Mesenchymal stem cell (in vitro differentiated cells and primary cell): ENCODE results near the gene FOXD4.
"Not testable (repeated sequence)": the region's sequence is repeated elsewhere in the genome, so short reads cannot be mapped to it uniquely, and the experiment has no call there.

Experiments
- DNase-seq: peaks from one replicate; pipeline ENCODE4 v3.0.0-alpha.2; 2013
- H2AFZ ChIP-seq: one replicate; pipeline ENCODE4 v1.6.1; 2013; ENCODE audit warnings: low read depth, mild to moderate bottlenecking, control low read depth, inconsistent platforms, low read length, moderate library complexity
- H2AK5ac ChIP-seq: 2 replicates; pipeline ENCODE4 v1.6.1; 2013; ENCODE audit warnings: low read length, moderate library complexity, mild to moderate bottlenecking, inconsistent platforms; ENCODE audit not compliant: severe bottlenecking
- H2BK120ac ChIP-seq: one replicate; pipeline ENCODE4 v1.6.1; 2013; ENCODE audit warnings: low read depth, mild to moderate bottlenecking, inconsistent platforms, low read length, moderate library complexity
- H2BK12ac ChIP-seq, 2 experiments: one replicate each; pipeline ENCODE4 v1.6.1; 2013; ENCODE audit warnings: inconsistent platforms in 2 of 2, low read length in 2 of 2, mild to moderate bottlenecking in 2 of 2, moderate library complexity in 2 of 2, control low read depth in 1 of 2
- H2BK15ac ChIP-seq: one replicate; pipeline ENCODE4 v1.6.1; 2013; ENCODE audit warnings: mild to moderate bottlenecking, low read depth, inconsistent platforms; ENCODE audit not compliant: poor library complexity, severe bottlenecking
- H2BK5ac ChIP-seq: 2 replicates; pipeline ENCODE4 v1.6.1; 2013; ENCODE audit warnings: low read depth, mild to moderate bottlenecking, low read length, control low read depth, inconsistent platforms; ENCODE audit not compliant: poor library complexity, severe bottlenecking
- H3K14ac ChIP-seq, 2 experiments: one replicate each; pipeline ENCODE4 v1.6.1; 2013; ENCODE audit warnings: inconsistent platforms in 2 of 2, low read length in 2 of 2, control low read depth in 1 of 2, mild to moderate bottlenecking in 1 of 2, moderate library complexity in 1 of 2
- H3K18ac ChIP-seq, 2 experiments: one replicate each; pipeline ENCODE4 v1.6.1; 2013; ENCODE audit warnings: inconsistent platforms in 2 of 2, low read length in 2 of 2, control low read depth in 1 of 2, low read depth in 1 of 2, mild to moderate bottlenecking in 1 of 2
- H3K23ac ChIP-seq, 2 experiments: one replicate each; pipeline ENCODE4 v1.6.1; 2013; ENCODE audit warnings: inconsistent platforms in 2 of 2, low read length in 2 of 2, mild to moderate bottlenecking in 2 of 2, moderate library complexity in 2 of 2, control low read depth in 1 of 2
- H3K27ac ChIP-seq: 2 replicates; pipeline ENCODE4 v1.5.1; 2013; ENCODE audit warnings: mild to moderate bottlenecking, moderate library complexity, low read length, control low read depth, inconsistent platforms; ENCODE audit not compliant: poor library complexity, severe bottlenecking
- H3K27me3 ChIP-seq, 2 experiments: 2 replicates each; pipeline versions ENCODE4 v1.6.1 to v1.7.0; 2013; ENCODE audit warnings: low read length in 2 of 2, mild to moderate bottlenecking in 2 of 2, moderate library complexity in 2 of 2, control low read depth in 1 of 2, inconsistent platforms in 1 of 2; ENCODE audit not compliant: control insufficient read depth in 1 of 2, insufficient read depth in 1 of 2
- H3K36me3 ChIP-seq, 2 experiments: 2 replicates each; pipeline versions ENCODE4 v1.6.1 to v1.7.0; 2013; ENCODE audit warnings: low read length in 2 of 2, control low read depth in 1 of 2, inconsistent platforms in 1 of 2, low read depth in 1 of 2, mild to moderate bottlenecking in 1 of 2; ENCODE audit not compliant: insufficient read depth in 2 of 2, control insufficient read depth in 1 of 2
- H3K4ac ChIP-seq, 2 experiments: one replicate each; pipeline ENCODE4 v1.6.1; 2013; ENCODE audit warnings: inconsistent platforms in 2 of 2, low read length in 2 of 2, mild to moderate bottlenecking in 2 of 2, moderate library complexity in 2 of 2, control low read depth in 1 of 2, low read depth in 1 of 2
- H3K4me1 ChIP-seq: 2 replicates; pipeline ENCODE4 v1.6.1; 2013; ENCODE audit warnings: low read depth, low read length, control low read depth; ENCODE audit not compliant: control insufficient read depth, insufficient read depth
- H3K4me2 ChIP-seq: 2 replicates; pipeline ENCODE4 v1.6.1; 2013; ENCODE audit warnings: low read length, mild to moderate bottlenecking, inconsistent platforms; ENCODE audit not compliant: poor library complexity, severe bottlenecking
- H3K4me3 ChIP-seq, 2 experiments: 2 replicates each; pipeline versions ENCODE4 v1.5.1 to v1.7.0; 2013; ENCODE audit warnings: low read length in 2 of 2, mild to moderate bottlenecking in 2 of 2, control low read depth in 1 of 2, low read depth in 1 of 2; ENCODE audit not compliant: insufficient read depth in 1 of 2
- H3K79me1 ChIP-seq: replicated peaks from 2 replicates; pipeline ENCODE4 v1.6.1; 2013; ENCODE audit warnings: mild to moderate bottlenecking, control low read depth, low read length, inconsistent platforms; ENCODE audit not compliant: poor library complexity, severe bottlenecking
- H3K9ac ChIP-seq: 2 replicates; pipeline ENCODE4 v1.7.0; 2013; ENCODE audit warnings: mild to moderate bottlenecking, low read length, moderate library complexity
- H3K9me3 ChIP-seq: 2 replicates; pipeline ENCODE4 v1.7.0; 2013; ENCODE audit warnings: mild to moderate bottlenecking, low read length; ENCODE audit not compliant: control insufficient read depth
- H4K8ac ChIP-seq: one replicate; pipeline ENCODE4 v1.6.1; 2013; ENCODE audit warnings: inconsistent platforms, mild to moderate bottlenecking, low read length, moderate library complexity
- H4K91ac ChIP-seq: one replicate; pipeline ENCODE4 v1.6.1; 2013; ENCODE audit warnings: mild to moderate bottlenecking, low read length, inconsistent platforms
- WGBS: methylation state at CpG from one replicate; pipeline ENCODE4 v1.1.7; 2013; ENCODE audit warnings: mixed read lengths; 5-methylcytosine and 5-hydroxymethylcytosine counted together

Gene FOXD4

GRCh38 chr9:94323-94722 is 23.9 kb downstream of the FOXD4 start:
- H3K14ac ChIP-seq, H3K79me1 ChIP-seq, H3K9me3 ChIP-seq, H4K8ac ChIP-seq, H3K36me3 ChIP-seq, H3K4me3 ChIP-seq, H3K4me1 ChIP-seq, H2BK15ac ChIP-seq, H3K18ac ChIP-seq, H2AK5ac ChIP-seq, H2BK120ac ChIP-seq, H3K27ac ChIP-seq, H3K4ac ChIP-seq, H3K23ac ChIP-seq, H2BK12ac ChIP-seq, H3K4me2 ChIP-seq, H4K91ac ChIP-seq, H2AFZ ChIP-seq, H3K9ac ChIP-seq, DNase-seq, H2BK5ac ChIP-seq, H3K27me3 ChIP-seq: not testable (repeated sequence)
- no CpG with 5 or more reads among the region's 5 CpGs for WGBS

DNA sequence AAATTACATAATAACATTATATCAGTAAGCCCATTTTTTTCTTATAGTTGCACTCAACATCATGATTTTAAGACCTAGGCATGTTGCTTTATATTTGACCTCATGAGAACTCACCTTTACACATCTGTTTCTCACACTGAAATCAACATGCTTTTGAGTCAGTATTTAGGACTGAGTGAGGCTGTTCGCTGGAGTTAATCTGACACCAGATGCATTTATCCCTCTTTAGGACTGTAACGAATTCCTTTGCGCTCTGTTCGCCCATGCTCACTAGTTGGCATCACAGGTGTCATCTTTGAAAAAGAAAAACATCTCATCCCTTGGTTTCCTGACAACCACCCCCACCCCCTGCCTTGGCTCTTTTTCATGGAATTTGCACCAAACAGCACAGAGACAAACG is 24.3 kb downstream of the FOXD4 start:
- not testable (repeated sequence) for H2BK12ac ChIP-seq, H3K27me3 ChIP-seq, H2AK5ac ChIP-seq, H4K91ac ChIP-seq, H3K9ac ChIP-seq, H4K8ac ChIP-seq, H3K23ac ChIP-seq, H3K4me2 ChIP-seq, H2BK120ac ChIP-seq, H3K4me3 ChIP-seq, H3K79me1 ChIP-seq, H3K4me1 ChIP-seq, H2AFZ ChIP-seq, H3K9me3 ChIP-seq, H3K18ac ChIP-seq, H2BK15ac ChIP-seq, H3K4ac ChIP-seq, H3K27ac ChIP-seq, H3K14ac ChIP-seq, DNase-seq, H3K36me3 ChIP-seq, H2BK5ac ChIP-seq
- WGBS = no CpG with 5 or more reads among the region's 5 CpGs

GRCh38 chr9:90851-91250 is 27.4 kb downstream of the FOXD4 start:
- H2AK5ac ChIP-seq, H4K8ac ChIP-seq, H3K23ac ChIP-seq, H3K79me1 ChIP-seq, H2BK15ac ChIP-seq, H3K27ac ChIP-seq, H2BK12ac ChIP-seq, DNase-seq, H2BK120ac ChIP-seq, H3K4me1 ChIP-seq, H3K9me3 ChIP-seq, H3K27me3 ChIP-seq, H4K91ac ChIP-seq, H3K4me2 ChIP-seq, H3K4me3 ChIP-seq, H3K9ac ChIP-seq, H2AFZ ChIP-seq, H3K18ac ChIP-seq, H3K14ac ChIP-seq, H3K36me3 ChIP-seq, H3K4ac ChIP-seq, H2BK5ac ChIP-seq: not testable (repeated sequence)
- 80% methylated on average over 1 of the region's 1 CpG for WGBS

DNA sequence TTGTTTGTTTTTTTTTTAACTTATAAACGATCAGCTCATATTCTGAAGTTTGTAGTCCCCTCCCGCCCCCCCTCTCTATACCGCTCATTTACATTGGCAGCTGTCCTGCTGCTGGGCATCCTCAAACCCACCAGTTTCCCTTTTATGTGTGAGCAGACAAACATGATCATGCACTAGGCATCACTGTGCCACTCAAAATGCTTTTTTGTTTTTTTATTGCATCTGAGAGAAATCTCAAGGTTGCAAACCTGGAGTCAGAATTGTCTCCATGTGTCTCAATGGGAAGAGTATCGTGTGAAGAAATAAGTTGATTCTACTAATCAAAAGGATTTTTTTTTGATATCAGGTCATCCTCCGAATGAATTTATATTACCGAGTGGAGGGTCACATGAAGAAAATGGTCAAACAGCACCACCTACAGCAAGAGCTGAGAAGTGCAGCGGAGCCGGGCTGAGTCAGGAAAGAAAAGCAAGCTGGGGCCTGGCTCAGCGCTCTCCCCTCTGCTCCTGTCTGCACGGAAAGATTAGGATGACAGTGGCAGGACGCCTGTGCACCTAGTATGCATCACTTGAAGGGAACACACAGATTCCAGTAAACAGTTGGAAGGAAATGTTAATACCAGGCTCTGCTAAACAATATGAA is 29.7 kb downstream of the FOXD4 start:
- not testable (repeated sequence) for H3K9me3 ChIP-seq, H3K27ac ChIP-seq, H3K79me1 ChIP-seq, H3K18ac ChIP-seq, H3K4me2 ChIP-seq, H3K4ac ChIP-seq, H2BK120ac ChIP-seq, H2AFZ ChIP-seq, H2AK5ac ChIP-seq, H3K4me3 ChIP-seq, H2BK15ac ChIP-seq, H3K23ac ChIP-seq, H2BK12ac ChIP-seq, H3K9ac ChIP-seq, H3K36me3 ChIP-seq, DNase-seq, H2BK5ac ChIP-seq, H3K4me1 ChIP-seq, H3K27me3 ChIP-seq, H4K8ac ChIP-seq, H4K91ac ChIP-seq, H3K14ac ChIP-seq
- WGBS = no CpG with 5 or more reads among the region's 11 CpGs
